HepG2 (cell line): ENCODE measurements around the gene PLLP. TPM values are rescaled to one million over a fixed set of nuclear protein-coding genes. Genes with fewer than 3 reads are reported as not detected.

Source experiments
- AGO2 ChIP-seq: fragments of 200-400 bp; formaldehyde crosslinking; optimal IDR thresholded peaks from 2 replicates; pipeline ENCODE3; 2017; ENCODE audit warnings: mild to moderate bottlenecking, low read depth, low read length, moderate library complexity
- ASH2L ChIP-seq: fragments of 300-600, 200-600 bp; sonication (generic); IDR thresholded peaks from 2 replicates; pipeline ENCODE4 v1.7.0; 2017; ENCODE audit warnings: low read depth, mild to moderate bottlenecking, moderate library complexity, mixed read lengths, low read length; ENCODE audit not compliant: insufficient read length
- BRD4 ChIP-seq: sonication (generic); formaldehyde crosslinking; IDR thresholded peaks from 2 replicates; pipeline ENCODE4 v1.4.0; 2020; ENCODE audit warnings: missing genetic modification reagents
- CENPX ChIP-seq: sonication (generic); formaldehyde crosslinking; IDR thresholded peaks from 2 replicates; pipeline ENCODE4 v1.9.0; 2021; ENCODE audit warnings: mild to moderate bottlenecking, missing genetic modification reagents, moderate library complexity
- CHD4 ChIP-seq: fragments of 200-600 bp; sonication (generic); IDR thresholded peaks from 2 replicates; pipeline ENCODE4 v1.7.0; 2017; ENCODE audit warnings: mild to moderate bottlenecking, low read length, borderline replicate concordance
- FIP1L1 ChIP-seq: fragments of 200-400 bp; formaldehyde crosslinking; IDR thresholded peaks from 2 replicates; pipeline ENCODE4 v1.6.1; 2018; ENCODE audit warnings: low read depth, mild to moderate bottlenecking, low read length, moderate library complexity, borderline replicate concordance; ENCODE audit not compliant: insufficient read depth
- FOSL1 ChIP-seq: sonication (generic); formaldehyde crosslinking; IDR thresholded peaks from 2 replicates; pipeline ENCODE4 v1.9.0; 2021; ENCODE audit warnings: missing genetic modification reagents, borderline replicate concordance
- GATAD1 ChIP-seq: IDR thresholded peaks from 2 replicates; pipeline ENCODE4 v1.6.1; 2016; ENCODE audit warnings: missing genetic modification reagents, missing compliant biosample characterization
- IRF2 ChIP-seq: IDR thresholded peaks from 2 replicates; pipeline ENCODE4 v1.6.1; 2018; ENCODE audit warnings: missing genetic modification reagents, missing compliant biosample characterization
- KAT2B ChIP-seq: fragments of 150-350 bp; IDR thresholded peaks from 2 replicates; pipeline ENCODE4 v1.6.1; 2014; ENCODE audit warnings: low read depth, low read length, borderline replicate concordance
- MAFF ChIP-seq: IDR thresholded peaks from 2 replicates; pipeline ENCODE4 v1.6.1; 2011; ENCODE audit warnings: low read depth, low read length, improper control_type of control experiment
- TEAD3 ChIP-seq: optimal IDR thresholded peaks from 2 replicates; pipeline ENCODE3; 2016; ENCODE audit warnings: borderline replicate concordance
- TP53 ChIP-seq: sonication (generic); formaldehyde crosslinking; conservative IDR thresholded peaks from 2 replicates; pipeline ENCODE4 v1.4.0; 2020; ENCODE audit warnings: missing genetic modification reagents
- ZFP36 ChIP-seq: fragments of 150-350 bp; IDR thresholded peaks from 2 replicates; pipeline ENCODE4 v1.6.1; 2018; ENCODE audit warnings: borderline replicate concordance, low read length, low read depth; ENCODE audit not compliant: partially characterized antibody
- ZNF124 ChIP-seq: sonication (generic); formaldehyde crosslinking; IDR thresholded peaks from 2 replicates; pipeline ENCODE4 v1.4.0; 2020; ENCODE audit warnings: missing genetic modification reagents
- polyA plus RNA-seq, 8 experiments: library from polyadenylated mRNA; depleted of rRNA in 3 of 8; stranded (reverse) in 7 of 8; unstranded in 1 of 8; fragments of >200 nt; fragmentation: Illumina TruSeq in 4 of 8; extraction: Trizol in 4 of 8; gene quantifications; 2 replicates each; pipeline versions ENCODE4 v1.2.1 to v1.2.3, GENCODE V29; 2011 to 2016; ENCODE audit warnings: low read depth in 4 of 8, missing spikeins in 1 of 8, mixed read lengths in 1 of 8; ENCODE audit not compliant: insufficient read depth in 1 of 8
- total RNA-seq, 5 experiments: library from RNA; depleted of rRNA; stranded (reverse); fragments of >200 nt; fragmentation: Illumina TruSeq; extraction: Trizol; gene quantifications; 2 replicates each; pipeline ENCODE4 v1.2.3, GENCODE V29; 2016; ENCODE audit warnings: low read depth in 1 of 5
- TF ChIP-seq, protein P1 (sequence below): sonication (generic); formaldehyde crosslinking; IDR thresholded peaks from 2 replicates; pipeline ENCODE4 v1.4.0; 2020; ENCODE audit warnings: missing genetic modification reagents
- TF ChIP-seq, protein P2 (sequence below): sonication (generic); formaldehyde crosslinking; IDR thresholded peaks from 2 replicates; pipeline ENCODE4 v1.8.0; 2022; ENCODE audit warnings: mild to moderate bottlenecking, missing genetic modification reagents, moderate library complexity
- TF ChIP-seq, protein P3 (sequence below): sonication (generic); formaldehyde crosslinking; IDR thresholded peaks from 2 replicates; pipeline ENCODE4 v1.4.0; 2020; ENCODE audit warnings: mild to moderate bottlenecking, missing genetic modification reagents
- TF ChIP-seq, protein P4 (sequence below): sonication (generic); formaldehyde crosslinking; IDR thresholded peaks from 2 replicates; pipeline ENCODE4 v1.9.0; 2021; ENCODE audit warnings: missing genetic modification reagents, borderline replicate concordance
- TF ChIP-seq, protein P5 (sequence below): sonication (generic); formaldehyde crosslinking; conservative IDR thresholded peaks from 2 replicates; pipeline ENCODE4 v1.4.0; 2020; ENCODE audit warnings: mild to moderate bottlenecking, missing genetic modification reagents, moderate library complexity

Gene PLLP
- total and polyA plus RNA-seq, 2 of the 13 experiments (the other 11 are each of a cell fraction or from before 2014, with no cell fraction given) = 60.6 to 127 TPM

DNA sequence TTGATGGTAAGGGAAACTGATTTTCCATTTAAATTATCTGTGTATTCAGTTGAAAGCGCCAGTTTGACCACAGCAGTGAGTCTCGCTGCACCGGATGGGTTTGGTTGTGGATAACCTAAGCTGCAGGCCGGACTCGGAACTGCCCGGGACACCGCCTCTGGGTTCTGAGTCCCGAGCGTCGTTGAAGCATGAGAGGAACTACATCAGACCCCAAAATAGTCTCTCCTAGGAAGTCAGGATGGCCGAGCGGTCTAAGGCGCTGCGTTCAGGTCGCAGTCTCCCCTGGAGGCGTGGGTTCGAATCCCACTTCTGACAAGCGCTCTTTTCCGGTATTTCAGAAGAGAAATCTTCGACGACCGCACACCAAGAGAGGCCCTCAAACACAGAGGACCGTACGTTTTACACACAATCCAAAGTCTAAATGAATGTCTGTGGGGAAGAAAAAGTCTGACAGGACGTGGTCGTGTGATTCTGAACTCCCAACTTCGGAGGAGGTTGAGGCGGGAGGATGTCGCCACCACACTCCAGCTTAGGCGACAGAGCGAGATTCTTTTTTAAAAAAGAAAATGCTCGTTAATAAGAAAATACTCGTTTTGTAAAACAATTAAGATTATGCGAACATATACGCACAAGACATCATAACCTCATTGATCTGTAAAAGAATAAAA lies 15.4 kb upstream of the PLLP start (continued):
- TF ChIP-seq, protein P1, sequence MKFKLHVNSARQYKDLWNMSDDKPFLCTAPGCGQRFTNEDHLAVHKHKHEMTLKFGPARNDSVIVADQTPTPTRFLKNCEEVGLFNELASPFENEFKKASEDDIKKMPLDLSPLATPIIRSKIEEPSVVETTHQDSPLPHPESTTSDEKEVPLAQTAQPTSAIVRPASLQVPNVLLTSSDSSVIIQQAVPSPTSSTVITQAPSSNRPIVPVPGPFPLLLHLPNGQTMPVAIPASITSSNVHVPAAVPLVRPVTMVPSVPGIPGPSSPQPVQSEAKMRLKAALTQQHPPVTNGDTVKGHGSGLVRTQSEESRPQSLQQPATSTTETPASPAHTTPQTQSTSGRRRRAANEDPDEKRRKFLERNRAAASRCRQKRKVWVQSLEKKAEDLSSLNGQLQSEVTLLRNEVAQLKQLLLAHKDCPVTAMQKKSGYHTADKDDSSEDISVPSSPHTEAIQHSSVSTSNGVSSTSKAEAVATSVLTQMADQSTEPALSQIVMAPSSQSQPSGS (CRISPR knock-in tag) = peak; percentile 65
- no peak for TF ChIP-seq KAT2B
- TF ChIP-seq FIP1L1 = no peak
- TF ChIP-seq TP53 = peak; percentile 96
- peak; percentile 90 for TF ChIP-seq ASH2L
- peak; percentile 85 for TF ChIP-seq TEAD3 (CRISPR knock-in tag)
- TF ChIP-seq, protein P2, sequence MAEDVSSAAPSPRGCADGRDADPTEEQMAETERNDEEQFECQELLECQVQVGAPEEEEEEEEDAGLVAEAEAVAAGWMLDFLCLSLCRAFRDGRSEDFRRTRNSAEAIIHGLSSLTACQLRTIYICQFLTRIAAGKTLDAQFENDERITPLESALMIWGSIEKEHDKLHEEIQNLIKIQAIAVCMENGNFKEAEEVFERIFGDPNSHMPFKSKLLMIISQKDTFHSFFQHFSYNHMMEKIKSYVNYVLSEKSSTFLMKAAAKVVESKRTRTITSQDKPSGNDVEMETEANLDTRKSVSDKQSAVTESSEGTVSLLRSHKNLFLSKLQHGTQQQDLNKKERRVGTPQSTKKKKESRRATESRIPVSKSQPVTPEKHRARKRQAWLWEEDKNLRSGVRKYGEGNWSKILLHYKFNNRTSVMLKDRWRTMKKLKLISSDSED (CRISPR knock-in tag) = no peak
- TF ChIP-seq CENPX (CRISPR knock-in tag) = no peak
- 0 out of 2 replicates have a peak, but pooled peaks have one; percentile 68 for TF ChIP-seq BRD4 (CRISPR knock-in tag)
- TF ChIP-seq ZNF124 (CRISPR knock-in tag) = peak; percentile 46; the same call in 1 of the 2 replicates
- TF ChIP-seq MAFF = no peak
- TF ChIP-seq GATAD1 (CRISPR knock-in tag) = peak; percentile 33; the same call in 1 of the 2 replicates
- no peak; the same call in 1 of the 2 replicates for TF ChIP-seq FOSL1 (CRISPR knock-in tag)
- TF ChIP-seq, protein P3, sequence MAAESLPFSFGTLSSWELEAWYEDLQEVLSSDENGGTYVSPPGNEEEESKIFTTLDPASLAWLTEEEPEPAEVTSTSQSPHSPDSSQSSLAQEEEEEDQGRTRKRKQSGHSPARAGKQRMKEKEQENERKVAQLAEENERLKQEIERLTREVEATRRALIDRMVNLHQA (CRISPR knock-in tag) = no peak; the same call in 1 of the 2 replicates
- TF ChIP-seq ZFP36 = no peak
- TF ChIP-seq, protein P4, sequence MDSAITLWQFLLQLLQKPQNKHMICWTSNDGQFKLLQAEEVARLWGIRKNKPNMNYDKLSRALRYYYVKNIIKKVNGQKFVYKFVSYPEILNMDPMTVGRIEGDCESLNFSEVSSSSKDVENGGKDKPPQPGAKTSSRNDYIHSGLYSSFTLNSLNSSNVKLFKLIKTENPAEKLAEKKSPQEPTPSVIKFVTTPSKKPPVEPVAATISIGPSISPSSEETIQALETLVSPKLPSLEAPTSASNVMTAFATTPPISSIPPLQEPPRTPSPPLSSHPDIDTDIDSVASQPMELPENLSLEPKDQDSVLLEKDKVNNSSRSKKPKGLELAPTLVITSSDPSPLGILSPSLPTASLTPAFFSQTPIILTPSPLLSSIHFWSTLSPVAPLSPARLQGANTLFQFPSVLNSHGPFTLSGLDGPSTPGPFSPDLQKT (CRISPR knock-in tag) = peak; percentile 72; the same call in 1 of the 2 replicates
- TF ChIP-seq CHD4 = peak; percentile 98; the same call in 1 of the 2 replicates
- no peak for TF ChIP-seq AGO2
- TF ChIP-seq, protein P5, sequence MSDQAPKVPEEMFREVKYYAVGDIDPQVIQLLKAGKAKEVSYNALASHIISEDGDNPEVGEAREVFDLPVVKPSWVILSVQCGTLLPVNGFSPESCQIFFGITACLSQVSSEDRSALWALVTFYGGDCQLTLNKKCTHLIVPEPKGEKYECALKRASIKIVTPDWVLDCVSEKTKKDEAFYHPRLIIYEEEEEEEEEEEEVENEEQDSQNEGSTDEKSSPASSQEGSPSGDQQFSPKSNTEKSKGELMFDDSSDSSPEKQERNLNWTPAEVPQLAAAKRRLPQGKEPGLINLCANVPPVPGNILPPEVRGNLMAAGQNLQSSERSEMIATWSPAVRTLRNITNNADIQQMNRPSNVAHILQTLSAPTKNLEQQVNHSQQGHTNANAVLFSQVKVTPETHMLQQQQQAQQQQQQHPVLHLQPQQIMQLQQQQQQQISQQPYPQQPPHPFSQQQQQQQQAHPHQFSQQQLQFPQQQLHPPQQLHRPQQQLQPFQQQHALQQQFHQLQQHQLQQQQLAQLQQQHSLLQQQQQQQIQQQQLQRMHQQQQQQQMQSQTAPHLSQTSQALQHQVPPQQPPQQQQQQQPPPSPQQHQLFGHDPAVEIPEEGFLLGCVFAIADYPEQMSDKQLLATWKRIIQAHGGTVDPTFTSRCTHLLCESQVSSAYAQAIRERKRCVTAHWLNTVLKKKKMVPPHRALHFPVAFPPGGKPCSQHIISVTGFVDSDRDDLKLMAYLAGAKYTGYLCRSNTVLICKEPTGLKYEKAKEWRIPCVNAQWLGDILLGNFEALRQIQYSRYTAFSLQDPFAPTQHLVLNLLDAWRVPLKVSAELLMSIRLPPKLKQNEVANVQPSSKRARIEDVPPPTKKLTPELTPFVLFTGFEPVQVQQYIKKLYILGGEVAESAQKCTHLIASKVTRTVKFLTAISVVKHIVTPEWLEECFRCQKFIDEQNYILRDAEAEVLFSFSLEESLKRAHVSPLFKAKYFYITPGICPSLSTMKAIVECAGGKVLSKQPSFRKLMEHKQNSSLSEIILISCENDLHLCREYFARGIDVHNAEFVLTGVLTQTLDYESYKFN (CRISPR knock-in tag) = peak; percentile 69; the same call in 1 of the 2 replicates
- TF ChIP-seq IRF2 (CRISPR knock-in tag) = peak; percentile 77
